Hepatocyte (in vitro differentiated cells): ENCODE data around the gene TAF11L3.
"Not testable (repeated sequence)": the region's sequence is repeated elsewhere in the genome, so short reads cannot be mapped to it uniquely, and the experiment has no call there.

Experiments used
- CTCF ChIP-seq: fragments of 200-600 bp; sonication (generic); IDR thresholded peaks from 2 replicates; pipeline ENCODE4 v1.5.1; 2016; ENCODE audit warnings: antibody characterized with exemption, mild to moderate bottlenecking; ENCODE audit not compliant: poor library complexity
- EZH2 ChIP-seq: fragments of 200-600 bp; sonication (generic); IDR thresholded peaks from 2 replicates; pipeline ENCODE4 v1.6.1; 2016; ENCODE audit warnings: antibody characterized with exemption, mild to moderate bottlenecking, borderline replicate concordance
- EZH2phosphoT487 ChIP-seq: fragments of 200-600 bp; sonication (generic); IDR thresholded peaks from one replicate; pipeline ENCODE4 v1.6.1; 2018; ENCODE audit warnings: antibody characterized with exemption, mild to moderate bottlenecking, low read depth, moderate library complexity; ENCODE audit not compliant: unreplicated experiment, severe bottlenecking

- TF ChIP-seq EZH2phosphoT487, CTCF, EZH2: not testable (repeated sequence)
These were observed 10.2 kb downstream of the TAF11L3 start, which contains the start of gene TAF11L6 for GRCh38 chr5:17528369-17528768.
